GM21825 (cell line): Measurements from ENCODE around the gene NDST4.
"Not testable (repeated sequence)": the region's sequence is repeated elsewhere in the genome, so short reads cannot be mapped to it uniquely, and the experiment has no call there.

Experiments used
- ATAC-seq: cut with Tn5 transposase; IDR thresholded peaks from one replicate; pipeline ENCODE4 v1.9.1; 2021; ENCODE audit warnings: mild to moderate bottlenecking, moderate library complexity; ENCODE audit not compliant: unreplicated experiment

NDST4 gene

GRCh38 chr4:115058533-115058932 lies 54.9 kb downstream of the NDST4 start:
- no peak for ATAC-seq

GRCh38 chr4:115054836-115055235 lies 58.6 kb downstream of the NDST4 start:
- no peak for ATAC-seq

- no peak for ATAC-seq
Measured at GRCh38 chr4:115053313-115053712, 60.1 kb downstream of the NDST4 start.

- ATAC-seq = no peak
Measured at GRCh38 chr4:115042496-115042895, 70.9 kb downstream of the NDST4 start.

- ATAC-seq = no peak
Measured at GRCh38 chr4:115030281-115030680, 83.1 kb downstream of the NDST4 start.

GRCh38 chr4:115028682-115029410 lies 84.6 kb downstream of the NDST4 start:
- ATAC-seq = no peak

GRCh38 chr4:114999880-115000279 lies 113.5 kb downstream of the NDST4 start:
- ATAC-seq = no peak

- ATAC-seq = no peak
Measured at GRCh38 chr4:114998316-114998715, 115.1 kb downstream of the NDST4 start.

- no peak for ATAC-seq
Measured at GRCh38 chr4:114997576-114998247, 115.7 kb downstream of the NDST4 start.

- ATAC-seq = no peak
Measured at GRCh38 chr4:114986133-114986532, 127.3 kb downstream of the NDST4 start.

- no peak for ATAC-seq
Measured at GRCh38 chr4:114980932-114981708, 132.3 kb downstream of the NDST4 start.

- not testable (repeated sequence) for ATAC-seq
Measured at GRCh38 chr4:114980399-114980798, 133.0 kb downstream of the NDST4 start.

- no peak for ATAC-seq
Measured at GRCh38 chr4:114976901-114977300, 136.5 kb downstream of the NDST4 start.

GRCh38 chr4:114964026-114964425 lies 149.4 kb downstream of the NDST4 start:
- ATAC-seq = no peak

- no peak for ATAC-seq
Measured at GRCh38 chr4:114945616-114946015, 167.8 kb downstream of the NDST4 start.

- ATAC-seq = no peak
Measured at GRCh38 chr4:114941503-114941902, 171.9 kb downstream of the NDST4 start.

- no peak for ATAC-seq
Measured at GRCh38 chr4:114927881-114928280, 185.5 kb downstream of the NDST4 start.

- no peak for ATAC-seq
Measured at GRCh38 chr4:114926583-114926982, 186.8 kb downstream of the NDST4 start.

GRCh38 chr4:114924311-114924710 lies 189.1 kb downstream of the NDST4 start:
- no peak for ATAC-seq

GRCh38 chr4:114922592-114922933 lies 190.9 kb downstream of the NDST4 start:
- ATAC-seq = no peak

- ATAC-seq = no peak
Measured at GRCh38 chr4:114921790-114922591, 191.4 kb downstream of the NDST4 start.
